PC-3 (cell line): ENCODE results near the gene LYPD1. TPM values are rescaled to one million over a fixed set of nuclear protein-coding genes. Genes with fewer than 3 reads are reported as not detected.

Source experiments
- ATAC-seq: fragments of 200-7000 bp; cut with Tn5 transposase; 2 replicates; pipeline ENCODE4 v1.9.1; 2020; ENCODE audit warnings: mild to moderate bottlenecking, moderate library complexity
- BruUV-seq: library from RNA; stranded (reverse); fragments of 400-500 nt; replicated peaks from 2 replicates; lab custom pipeline; 2021; lab: Mats Ljungman, UMichigan
- CTCF ChIA-PET: fragments of 300-600 bp; sonication (Branson Sonifier 250); formaldehyde crosslinking; loops from one replicate; lab custom pipeline; 2022; ENCODE audit warnings: antibody characterized with exemption; lab: Charles Lee
- POLR2A ChIA-PET: fragments of 300-600 bp; sonication (Branson Sonifier 250); formaldehyde crosslinking; loops from one replicate; lab custom pipeline; 2022; ENCODE audit warnings: antibody characterized with exemption; ENCODE audit not compliant: unreplicated experiment; lab: Charles Lee
- DNase-seq: peaks from one replicate; pipeline ENCODE4 v3.0.0-alpha.2; 2015
- H2AFZ ChIP-seq: fragments of 300-600 bp; sonication (generic); 2 replicates; pipeline ENCODE4 v1.6.0; 2016; ENCODE audit warnings: antibody characterized with exemption, low read length
- H3F3A ChIP-seq: fragments of 300-600 bp; sonication (generic); one replicate; pipeline ENCODE4 v1.6.0; 2017; ENCODE audit warnings: antibody characterized with exemption, low read length, control low read depth, mild to moderate bottlenecking; ENCODE audit not compliant: unreplicated experiment
- H3K27ac ChIP-seq: fragments of 300-600 bp; sonication (generic); 2 replicates; pipeline ENCODE4 v1.5.1; 2016; ENCODE audit warnings: mild to moderate bottlenecking, low read length
- H3K27me3 ChIP-seq: fragments of 300-600 bp; sonication (generic); 2 replicates; pipeline ENCODE4 v1.6.1; 2016; ENCODE audit warnings: low read length, mixed read lengths
- H3K36me3 ChIP-seq: fragments of 300-600 bp; sonication (generic); 2 replicates; pipeline ENCODE4 v1.6.1; 2016; ENCODE audit warnings: low read depth, mixed run types, low read length, mixed read lengths
- H3K4me1 ChIP-seq: fragments of 300-600 bp; sonication (generic); 2 replicates; pipeline ENCODE4 v1.5.1; 2016; ENCODE audit warnings: low read length; ENCODE audit not compliant: insufficient read depth
- H3K4me2 ChIP-seq: fragments of 300-600 bp; sonication (generic); 2 replicates; pipeline ENCODE4 v1.6.0; 2016; ENCODE audit warnings: low read length
- H3K4me3 ChIP-seq: fragments of 300-600 bp; sonication (generic); 2 replicates; pipeline ENCODE4 v1.5.1; 2016; ENCODE audit warnings: mild to moderate bottlenecking, low read length, mixed read lengths
- H3K79me2 ChIP-seq: fragments of 300-600 bp; sonication (generic); 2 replicates; pipeline ENCODE4 v1.6.1; 2017; ENCODE audit warnings: low read length, mixed read lengths
- H3K9ac ChIP-seq: fragments of 300-600 bp; sonication (generic); 2 replicates; pipeline ENCODE4 v1.6.0; 2016; ENCODE audit warnings: mild to moderate bottlenecking, low read length
- H3K9me2 ChIP-seq: fragments of 300-600 bp; sonication (generic); replicated peaks from 2 replicates; pipeline ENCODE4 v1.6.1; 2016; ENCODE audit warnings: mixed run types, low read length, mixed read lengths
- H3K9me3 ChIP-seq: fragments of 300-600 bp; sonication (generic); 2 replicates; pipeline ENCODE4 v1.6.1; 2016; ENCODE audit warnings: low read length, mixed read lengths
- H4K20me1 ChIP-seq: fragments of 300-600 bp; sonication (generic); 2 replicates; pipeline ENCODE4 v1.6.1; 2016; ENCODE audit warnings: low read length, mixed read lengths
- CTCF ChIP-seq: fragments of 300-600 bp; sonication (generic); conservative IDR thresholded peaks from 2 replicates; pipeline ENCODE4 v1.5.1; 2017; ENCODE audit warnings: antibody characterized with exemption, low read depth, mild to moderate bottlenecking, low read length
- EZH2 ChIP-seq: fragments of 300-600 bp; sonication (generic); IDR thresholded peaks from one replicate; pipeline ENCODE4 v1.6.1; 2017; ENCODE audit warnings: antibody characterized with exemption, mild to moderate bottlenecking, low read length; ENCODE audit not compliant: unreplicated experiment
- EZH2phosphoT487 ChIP-seq: fragments of 300-600 bp; sonication (generic); IDR thresholded peaks from 2 replicates; pipeline ENCODE4 v1.6.1; 2018; ENCODE audit warnings: mild to moderate bottlenecking, antibody characterized with exemption, low read length, borderline replicate concordance
- intact Hi-C: fragments of 100-400 bp; cut with micrococcal nuclease; formaldehyde crosslinking; loops from 2 replicates; pipeline ENCODE4 v1.9.0; 2023
- total RNA-seq: library from RNA; depleted of rRNA; stranded (reverse); fragments of >200 nt; gene quantifications from 2 replicates; pipeline ENCODE4 v1.2.3, GENCODE V29; 2014

The LYPD1 gene
- total RNA-seq, 1 experiment from 2014 or later: 18.7 TPM

GRCh38 chr2:132623096-132623839 lies 46.7 kb downstream of the LYPD1 start:
- peak overlapping the region; percentile 62 for H3K9ac ChIP-seq

GRCh38 chr2:132621131-132621875 lies 48.7 kb downstream of the LYPD1 start:
- Histone ChIP-seq H3K4me1 (peaks cover 28% of the 10 kb centered on the region), H2AFZ (no peak overlapping the region), H4K20me1 (no peaks in the 10 kb centered on the region; the same call in none of the 2 replicates), H3F3A (peaks cover 3% of the 10 kb centered on the region), H3K9ac (no peak overlapping the region), H3K9me2 (no peaks in the 10 kb centered on the region), H3K4me2 (no peak overlapping the region), H3K9me3 (no peaks in the 10 kb centered on the region), H3K79me2 (peaks cover 28% of the 10 kb centered on the region), H3K27ac (no peak overlapping the region), H3K27me3 (no peaks in the 10 kb centered on the region), H3K4me3 (no peak overlapping the region), H3K36me3 (no peaks in the 10 kb centered on the region)
- intact Hi-C loops: no loop called here
- TF ChIP-seq CTCF: no peak
- CTCF ChIA-PET: no interaction called here
- no peak for ATAC-seq
- no peak for DNase-seq
- BruUV-seq: no TSS peak
- POLR2A ChIA-PET: no interaction called here

More at GRCh38 chr2:132623096-132623839, 46.7 kb downstream of the LYPD1 start:
- peak overlapping the region; percentile 27; the same call in 1 of the 2 replicates for H3K4me3 ChIP-seq
- H3K9me2 ChIP-seq: no peaks in the 10 kb centered on the region
- ATAC-seq: peak; percentile 75
- ChIA-PET CTCF (no interaction called here), POLR2A (no interaction called here)
- no peaks in the 10 kb centered on the region for H3K27me3 ChIP-seq
- H3K27ac ChIP-seq: peak overlapping the region; percentile 91
- peaks cover 3% of the 10 kb centered on the region for H3F3A ChIP-seq
- H3K9me3 ChIP-seq: no peaks in the 10 kb centered on the region
- H3K79me2 ChIP-seq: peaks cover 20% of the 10 kb centered on the region
- H4K20me1 ChIP-seq: no peaks in the 10 kb centered on the region; the same call in 1 of the 2 replicates
- intact Hi-C loops: no loop called here
- peak overlapping the region; percentile 80 for H3K4me2 ChIP-seq
- peak; percentile 75 for DNase-seq
- H3K36me3 ChIP-seq: no peaks in the 10 kb centered on the region
- BruUV-seq: no TSS peak
- H3K4me1 ChIP-seq: peaks cover 42% of the 10 kb centered on the region
- no peak for TF ChIP-seq CTCF
- no peak for TF ChIP-seq EZH2
- TF ChIP-seq EZH2phosphoT487: no peak
- 0 out of 2 replicates have a peak overlapping the region, but pooled peaks have one; percentile 50 for H2AFZ ChIP-seq
